Middle frontal gyrus (tissue), 1 donor: Measurements from ENCODE around the gene AKAP13.
"Not testable (repeated sequence)": the region's sequence is repeated elsewhere in the genome, so short reads cannot be mapped to it uniquely, and the experiment has no call there.

ENCODE experiments used
- DNase-seq: peaks from one replicate; pipeline ENCODE4 v3.0.0-alpha.2; 2015; ENCODE audit warnings: low spot score; ENCODE audit errors: extremely low spot score

The AKAP13 gene

DNA sequence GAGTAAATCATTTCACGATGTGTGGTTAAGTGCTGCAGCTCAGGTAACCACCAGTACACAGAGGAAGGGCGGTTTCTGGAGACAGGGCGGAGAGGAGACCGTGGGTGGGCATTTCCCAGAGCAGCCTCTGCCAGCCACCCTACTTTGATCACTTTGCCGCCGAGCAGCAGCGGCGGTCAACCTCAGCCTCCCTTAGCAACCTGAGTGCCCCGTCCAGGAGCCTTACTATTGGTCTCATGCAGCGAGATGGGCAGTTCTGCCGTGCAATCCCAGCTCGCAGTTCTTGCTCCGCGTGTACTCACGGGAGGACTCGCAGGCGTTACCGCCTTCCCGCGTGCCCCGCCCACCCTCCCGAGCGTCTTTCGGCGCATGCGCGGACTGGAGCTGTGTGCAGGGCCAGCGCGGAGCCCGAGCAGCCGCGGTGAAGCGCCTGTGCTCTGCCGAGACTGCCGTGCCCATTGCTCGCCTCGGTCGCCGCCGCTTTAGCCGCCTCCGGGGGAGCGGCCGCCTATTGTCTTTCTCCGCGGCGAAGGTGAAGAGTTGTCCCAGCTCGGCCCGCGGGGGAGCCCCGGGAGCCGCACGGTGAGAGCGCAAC lies at the start of gene AKAP13:
Gene AKAP13 (plus strand): TSS at position 387 of the 595 bp plus-strand sequence. CDS start 105,118 bp downstream, outside the sequence.
- peak; percentile 77 for DNase-seq

GRCh38 chr15:85330901-85331588 lies 49.4 kb upstream of the AKAP13 start:
- no peak for DNase-seq

- DNase-seq = no peak
Observed at GRCh38 chr15:85331655-85332285, 48.6 kb upstream of the AKAP13 start.

DNA sequence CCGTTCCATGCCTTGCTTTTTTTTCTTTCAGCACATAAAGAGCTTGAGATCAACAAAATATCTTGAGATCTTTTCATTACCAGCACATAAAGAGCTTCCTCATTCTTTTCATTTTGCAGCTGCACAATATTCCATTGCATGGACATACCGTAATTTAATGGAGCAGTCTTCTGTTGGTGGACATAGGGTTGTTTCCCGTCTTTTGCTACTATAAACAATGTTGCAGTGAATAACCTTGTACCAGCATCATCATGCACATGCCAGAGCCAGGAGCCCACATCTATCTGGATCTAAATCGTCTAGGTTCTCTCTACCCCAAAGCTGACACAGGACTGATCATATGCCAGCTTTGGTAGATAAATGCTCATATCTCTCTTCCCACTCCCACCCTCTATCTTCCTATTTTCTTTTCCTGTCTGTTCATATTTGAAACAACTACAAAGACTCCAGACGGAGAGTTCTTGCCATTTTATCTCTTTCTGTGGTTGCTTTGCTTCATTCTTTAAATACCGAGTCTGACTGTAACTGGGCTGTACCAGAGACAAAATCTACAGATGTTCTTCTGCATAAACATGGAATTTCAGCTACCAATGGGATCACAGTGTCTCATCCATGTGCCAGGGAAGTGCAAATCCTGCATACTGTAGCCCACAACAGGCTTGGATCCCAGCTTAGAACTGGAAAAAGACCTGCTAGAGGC lies 47.1 kb upstream of the AKAP13 start:
- no peak for DNase-seq

GRCh38 chr15:85334241-85334640 lies 46.2 kb upstream of the AKAP13 start:
- DNase-seq = no peak

DNA sequence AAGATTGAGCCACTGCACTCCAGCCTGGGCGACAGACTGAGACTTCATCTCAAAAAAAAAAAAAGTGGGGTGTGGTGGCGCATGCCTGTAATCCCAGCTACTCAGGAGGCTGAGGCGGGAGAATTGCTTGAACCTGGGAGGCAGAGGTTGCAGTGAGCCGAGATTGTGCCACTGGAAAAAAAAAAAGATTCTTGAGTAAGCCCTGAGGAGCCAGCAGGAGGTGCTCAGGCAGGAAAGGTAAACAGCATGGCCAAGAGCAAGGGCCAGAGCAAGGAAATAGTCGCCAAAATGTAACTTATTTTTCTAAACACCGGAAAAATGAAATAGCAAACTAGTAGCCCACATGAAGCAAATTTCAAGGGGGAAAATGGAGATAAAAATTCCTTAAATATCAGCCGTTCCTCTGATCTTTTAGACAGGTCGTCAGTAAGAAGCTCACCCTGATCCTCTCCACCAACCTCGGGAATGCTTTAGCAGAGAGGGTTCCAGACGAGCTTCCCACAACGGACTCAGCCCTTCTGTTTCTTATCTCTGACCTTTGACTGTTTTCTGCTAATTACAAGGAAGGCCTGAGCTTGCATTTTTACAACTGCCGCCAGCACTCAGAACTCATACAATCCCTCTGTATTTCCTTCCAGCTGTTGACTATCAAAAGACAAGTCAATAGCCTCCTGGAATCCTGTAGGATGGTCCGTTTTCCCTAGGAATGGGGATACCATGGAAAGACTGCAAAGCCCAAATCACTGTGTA lies 45.0 kb upstream of the AKAP13 start:
- DNase-seq = no peak

GRCh38 chr15:85336880-85337279 lies 43.5 kb upstream of the AKAP13 start:
- DNase-seq = no peak

DNA sequence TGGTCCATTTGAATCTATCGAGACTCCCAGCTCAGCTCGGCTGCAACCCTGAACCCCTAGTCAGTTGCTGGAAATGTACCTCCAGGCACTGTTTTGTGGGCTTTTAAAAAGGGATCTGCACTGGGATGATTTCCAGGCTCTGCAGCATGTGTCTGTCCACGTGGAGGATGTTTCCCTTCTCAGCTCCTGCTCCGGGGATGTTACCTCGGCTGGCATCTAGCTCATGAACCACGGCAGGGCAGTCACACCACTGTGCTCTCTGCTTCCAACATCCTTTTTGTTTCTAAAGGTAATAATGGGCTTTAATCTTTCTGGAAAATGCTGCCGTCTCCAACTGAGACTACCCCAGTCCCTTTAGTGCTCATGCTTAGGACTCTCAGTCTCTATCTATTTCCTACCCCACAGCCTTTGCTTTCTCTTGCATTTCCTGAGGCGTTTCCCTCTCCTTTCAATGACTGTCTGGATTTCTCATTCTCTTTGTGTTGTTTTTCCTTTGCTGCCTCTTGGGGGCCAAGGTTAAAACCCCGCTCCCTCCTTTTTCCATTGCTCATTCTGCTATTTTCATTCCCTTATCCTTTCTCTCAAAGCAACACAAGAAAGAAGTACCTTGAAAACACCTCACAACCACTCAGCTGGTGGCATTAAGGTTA lies 42.9 kb upstream of the AKAP13 start:
- no peak for DNase-seq

GRCh38 chr15:85340321-85340665 lies 40.1 kb upstream of the AKAP13 start:
- no peak for DNase-seq

DNA sequence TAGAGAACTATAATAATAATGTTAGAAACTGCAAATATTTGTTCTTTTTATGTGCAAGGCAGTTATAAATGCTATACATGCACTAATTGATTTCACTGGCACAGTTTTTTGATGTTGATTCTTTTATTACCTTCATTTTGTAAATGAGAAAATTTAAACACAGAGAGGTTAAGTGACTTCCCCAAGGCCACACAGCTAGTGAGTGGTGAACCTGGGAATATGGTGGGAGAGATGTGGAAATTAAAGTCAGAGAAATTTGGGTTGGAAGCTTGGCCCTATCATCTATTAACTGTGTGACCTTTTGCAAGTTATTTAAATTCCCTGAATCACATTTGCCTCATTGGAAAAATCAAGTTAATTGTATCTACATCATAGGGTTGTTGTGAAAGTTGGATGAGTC lies 39.6 kb upstream of the AKAP13 start:
- DNase-seq = no peak

- not testable (repeated sequence) for DNase-seq
Observed at GRCh38 chr15:85342163-85342562, 38.2 kb upstream of the AKAP13 start.

GRCh38 chr15:85343443-85343842 lies 37.0 kb upstream of the AKAP13 start:
- not testable (repeated sequence) for DNase-seq

- DNase-seq = not testable (repeated sequence)
Observed at GRCh38 chr15:85344241-85344640, 36.2 kb upstream of the AKAP13 start.

DNA sequence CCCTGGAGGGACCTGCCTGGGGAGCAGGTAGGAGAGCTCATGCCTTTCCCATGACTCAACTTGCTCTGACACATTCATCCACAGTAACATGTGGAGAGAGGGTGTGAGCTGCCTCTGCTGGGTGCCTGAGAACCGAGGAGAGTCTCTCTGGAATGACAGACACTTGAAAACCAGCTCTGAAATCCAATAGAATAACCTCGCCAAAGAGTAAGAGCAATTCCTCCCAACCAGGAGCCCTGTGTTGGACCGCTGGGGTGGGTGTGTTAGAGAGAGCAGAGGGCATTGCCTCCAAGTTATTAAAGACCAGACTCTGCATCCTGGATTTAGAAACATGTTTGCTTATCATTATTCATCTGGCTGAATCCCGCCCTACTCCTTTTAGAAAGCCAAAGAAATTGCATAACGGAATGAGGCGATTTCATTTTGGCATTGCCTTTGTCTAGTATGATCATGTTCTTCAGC lies 35.7 kb upstream of the AKAP13 start:
- DNase-seq = not testable (repeated sequence)

DNA sequence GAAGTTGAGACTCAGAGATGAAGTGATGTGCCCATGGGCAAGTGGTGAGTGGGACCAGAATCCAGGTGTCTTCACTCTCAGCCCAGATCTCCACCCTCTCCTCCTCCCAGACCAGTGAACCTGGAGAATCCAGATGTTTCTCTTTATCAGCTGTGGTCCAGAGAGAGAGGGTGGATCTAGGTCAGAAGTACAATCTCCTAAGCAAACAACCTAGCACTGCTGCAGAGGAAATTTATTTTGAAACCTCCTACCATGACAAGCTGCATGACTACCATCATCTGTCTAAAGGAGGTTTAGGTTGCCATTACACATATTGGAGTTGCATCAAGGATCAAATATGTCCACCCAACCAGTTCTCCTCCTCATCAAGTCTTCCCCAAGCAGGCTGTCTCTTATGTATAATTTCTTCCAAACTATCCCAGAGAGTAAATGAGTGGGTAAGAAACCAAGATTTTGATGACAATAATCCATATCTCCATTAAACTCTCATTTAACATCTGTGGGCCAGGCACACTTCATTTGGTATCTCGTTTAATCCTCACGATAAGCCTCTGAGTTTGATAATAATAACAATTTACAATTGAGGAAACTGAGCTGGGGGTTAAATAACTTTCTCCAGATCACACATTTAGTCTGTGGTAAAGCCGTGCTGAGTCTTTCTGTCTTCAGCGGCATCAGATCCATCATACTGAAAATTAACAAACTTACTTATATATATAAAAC lies 35.0 kb upstream of the AKAP13 start:
- not testable (repeated sequence) for DNase-seq

DNA sequence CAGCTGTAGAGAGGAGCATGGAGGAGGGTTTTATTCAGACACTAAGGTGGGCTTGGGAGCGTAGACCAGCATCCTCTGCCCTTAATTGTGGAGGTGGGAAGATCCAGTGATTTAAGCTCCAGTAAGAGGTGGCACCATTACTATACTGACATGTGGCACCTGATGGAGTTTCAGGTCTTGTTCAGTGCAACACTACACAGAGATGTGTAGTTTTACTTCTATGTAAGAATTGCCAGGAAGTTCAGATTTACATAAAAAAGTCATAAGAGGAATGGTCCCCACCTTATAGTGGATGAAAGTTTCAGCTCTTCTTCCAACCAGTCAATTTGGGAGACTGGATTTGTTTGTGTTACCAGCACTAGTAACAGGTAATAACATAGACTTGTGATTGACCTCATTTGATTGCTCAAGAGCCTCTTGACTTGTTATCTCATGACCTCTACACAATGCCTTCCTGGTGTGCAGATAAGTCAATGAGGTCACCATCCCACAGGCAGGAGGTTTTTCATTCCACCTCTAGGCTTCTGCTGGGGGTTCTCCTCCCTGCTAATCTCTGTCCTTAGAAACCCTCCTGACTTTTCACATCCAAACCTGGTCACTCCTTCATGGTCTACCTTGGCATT lies 33.8 kb upstream of the AKAP13 start:
- DNase-seq = not testable (repeated sequence)

DNA sequence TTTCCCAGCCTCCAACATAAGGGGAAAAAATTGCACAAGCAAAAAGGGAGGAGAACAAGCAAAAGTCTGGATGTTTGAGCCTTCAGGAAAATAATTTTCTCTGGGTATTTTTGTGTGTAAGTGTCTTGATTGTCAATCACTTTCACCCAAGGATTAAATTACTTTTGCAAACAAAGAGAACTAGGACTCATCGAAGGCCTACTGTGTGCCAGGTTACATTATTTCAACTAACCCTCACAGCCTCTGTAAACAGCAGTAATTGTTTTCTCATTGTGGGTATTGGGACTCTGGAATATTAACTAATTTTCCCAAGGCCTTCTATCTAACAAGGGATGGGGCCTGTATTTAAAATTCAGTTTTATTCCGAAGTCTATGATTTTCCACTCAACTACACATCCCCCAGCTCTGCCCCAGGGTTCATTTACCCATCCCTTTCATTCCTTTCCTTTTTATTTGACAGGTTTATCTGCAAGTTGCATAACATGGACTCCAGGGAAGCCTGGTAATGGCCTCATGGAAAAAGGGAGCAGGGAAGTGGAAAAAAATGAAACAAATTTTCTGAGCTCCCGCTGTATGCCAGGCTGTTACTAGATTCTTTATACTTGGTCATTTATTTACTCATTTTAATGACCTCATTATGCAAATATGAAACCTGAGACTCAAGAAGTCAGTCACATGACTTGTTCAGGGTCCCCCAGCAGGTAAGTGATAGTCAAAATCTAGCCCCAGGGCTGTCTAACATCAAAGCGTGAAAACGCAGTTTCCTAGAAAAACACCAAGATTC lies 32.9 kb upstream of the AKAP13 start:
- DNase-seq = not testable (repeated sequence)

DNA sequence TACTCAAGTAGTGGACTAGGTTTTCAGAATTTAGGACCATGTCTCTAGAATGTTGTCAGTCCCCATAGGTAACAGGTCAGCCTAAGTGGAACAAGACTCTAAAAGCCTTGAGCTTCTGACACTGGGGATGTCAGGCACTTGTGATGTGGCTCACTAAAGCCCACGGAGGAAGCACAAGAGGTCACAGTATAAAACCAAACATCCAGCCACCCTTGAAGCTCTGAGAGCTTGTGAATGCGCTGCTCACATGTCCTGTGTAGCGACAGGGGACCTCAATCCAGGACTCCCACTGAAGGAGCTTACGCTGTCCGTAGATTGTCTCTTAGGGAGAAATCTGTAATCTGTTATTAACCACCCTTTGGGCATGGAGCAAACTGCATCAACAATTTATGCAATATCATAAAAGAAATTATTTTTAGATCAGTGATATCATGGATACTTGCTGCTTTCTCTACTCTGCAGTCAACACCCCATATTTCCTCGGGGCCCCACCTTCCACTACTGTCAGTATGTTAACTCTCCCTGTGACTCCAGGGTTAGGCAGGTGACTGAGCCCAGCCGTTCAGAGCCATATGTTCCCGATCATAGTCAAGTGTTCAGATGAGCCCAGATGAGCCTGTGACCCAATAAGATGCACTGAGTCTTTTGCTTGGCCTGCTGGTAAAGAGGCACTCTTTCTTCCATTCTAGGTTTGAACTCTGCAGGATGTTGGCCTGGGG lies 32.2 kb upstream of the AKAP13 start:
- not testable (repeated sequence) for DNase-seq
